Astrocyte (in vitro differentiated cells and primary cell): ENCODE results near the gene TENM3.

Experiments
- EZH2 ChIP-seq: IDR thresholded peaks from 2 replicates; pipeline ENCODE4 v1.6.1; 2012; ENCODE audit warnings: mild to moderate bottlenecking, low read length, inconsistent platforms; ENCODE audit not compliant: insufficient read depth
- TF ChIP-seq, protein P1 (sequence below): IDR thresholded peaks from 2 replicates; pipeline ENCODE4 v1.5.1; 2011; ENCODE audit warnings: low read depth, mild to moderate bottlenecking, inconsistent platforms, low read length, moderate library complexity; ENCODE audit not compliant: insufficient read depth

DNA sequence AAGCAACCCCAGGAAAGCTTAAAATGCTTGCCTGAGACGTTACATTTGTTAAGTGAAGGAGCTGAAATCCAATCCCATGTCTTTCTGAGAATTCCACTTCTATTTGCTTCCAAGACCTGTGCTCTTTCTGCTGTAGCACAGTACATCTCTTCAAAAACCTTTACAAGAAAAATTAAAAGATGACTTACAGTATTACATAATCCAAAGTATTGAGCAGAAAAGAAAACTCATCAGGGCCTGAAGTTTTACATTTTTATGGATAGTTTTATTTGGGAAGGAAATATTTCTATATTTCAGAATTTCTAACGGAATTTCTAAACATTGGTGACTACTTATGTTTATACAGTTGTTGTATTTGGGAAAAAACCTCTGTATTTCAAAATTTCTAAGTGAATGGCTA, 276.3 kb downstream of the TENM3 start:
- TF ChIP-seq, protein P1, sequence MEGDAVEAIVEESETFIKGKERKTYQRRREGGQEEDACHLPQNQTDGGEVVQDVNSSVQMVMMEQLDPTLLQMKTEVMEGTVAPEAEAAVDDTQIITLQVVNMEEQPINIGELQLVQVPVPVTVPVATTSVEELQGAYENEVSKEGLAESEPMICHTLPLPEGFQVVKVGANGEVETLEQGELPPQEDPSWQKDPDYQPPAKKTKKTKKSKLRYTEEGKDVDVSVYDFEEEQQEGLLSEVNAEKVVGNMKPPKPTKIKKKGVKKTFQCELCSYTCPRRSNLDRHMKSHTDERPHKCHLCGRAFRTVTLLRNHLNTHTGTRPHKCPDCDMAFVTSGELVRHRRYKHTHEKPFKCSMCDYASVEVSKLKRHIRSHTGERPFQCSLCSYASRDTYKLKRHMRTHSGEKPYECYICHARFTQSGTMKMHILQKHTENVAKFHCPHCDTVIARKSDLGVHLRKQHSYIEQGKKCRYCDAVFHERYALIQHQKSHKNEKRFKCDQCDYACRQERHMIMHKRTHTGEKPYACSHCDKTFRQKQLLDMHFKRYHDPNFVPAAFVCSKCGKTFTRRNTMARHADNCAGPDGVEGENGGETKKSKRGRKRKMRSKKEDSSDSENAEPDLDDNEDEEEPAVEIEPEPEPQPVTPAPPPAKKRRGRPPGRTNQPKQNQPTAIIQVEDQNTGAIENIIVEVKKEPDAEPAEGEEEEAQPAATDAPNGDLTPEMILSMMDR: no peak
- no peak for TF ChIP-seq EZH2
